Natural killer cell (primary cell): ENCODE measurements around the gene ANKRD12. TPM values are rescaled to one million over a fixed set of nuclear protein-coding genes. Genes with fewer than 3 reads are reported as not detected.

Source experiments
- ATAC-seq, 3 donors: fragments of 150-1000 bp in 2 of 3; fragments of 200-7000 bp in 1 of 3; cut with Tn5 transposase; 1 replicate in 1 of 3; 2 replicates in 2 of 3; pipeline ENCODE4 v1.10.0; 2021; ENCODE audit warnings: mild to moderate bottlenecking in 2 of 3, moderate library complexity in 2 of 3
- DNase-seq, 2 donors: peaks; one replicate each; pipeline versions ENCODE4 v3.0.0 to v3.0.0-alpha.2; 2013 to 2021; ENCODE audit warnings: mixed read lengths in 1 of 2
- H3K27ac ChIP-seq: one replicate; pipeline ENCODE4 v1.5.1; 2013; ENCODE audit warnings: mild to moderate bottlenecking, low read length
- H3K27me3 ChIP-seq: one replicate; pipeline ENCODE4 v1.6.1; 2013; ENCODE audit warnings: low read length; ENCODE audit not compliant: control insufficient read depth, insufficient read depth
- H3K36me3 ChIP-seq: one replicate; pipeline ENCODE4 v1.6.1; 2013; ENCODE audit warnings: low read length; ENCODE audit not compliant: control insufficient read depth, insufficient read depth
- H3K4me1 ChIP-seq: one replicate; pipeline ENCODE4 v1.6.1; 2013; ENCODE audit warnings: low read length; ENCODE audit not compliant: control insufficient read depth, insufficient read depth
- H3K4me3 ChIP-seq: one replicate; pipeline ENCODE4 v1.5.1; 2013; ENCODE audit warnings: low read length
- H3K9me3 ChIP-seq: one replicate; pipeline ENCODE4 v1.6.1; 2013; ENCODE audit warnings: low read length; ENCODE audit not compliant: control insufficient read depth, insufficient read depth
- H3K27ac Mint-ChIP-seq, 2 donors: one replicate each; pipeline ENCODE4 v1.8.0; 2022; ENCODE audit warnings: mild to moderate bottlenecking in 2 of 2, mixed read lengths in 2 of 2, moderate library complexity in 1 of 2
- H3K27me3 Mint-ChIP-seq, 2 donors: one replicate each; pipeline ENCODE4 v1.8.0; 2022; ENCODE audit warnings: low read depth in 2 of 2, mixed read lengths in 2 of 2
- H3K36me3 Mint-ChIP-seq: one replicate; pipeline ENCODE4 v1.8.0; 2022; ENCODE audit warnings: mixed read lengths
- H3K4me1 Mint-ChIP-seq, 2 donors: one replicate each; pipeline ENCODE4 v1.8.0; 2022; ENCODE audit warnings: mixed read lengths in 2 of 2
- H3K4me3 Mint-ChIP-seq: one replicate; pipeline ENCODE4 v1.8.0; 2022; ENCODE audit warnings: mild to moderate bottlenecking, moderate library complexity, mixed read lengths
- H3K9me3 Mint-ChIP-seq, 2 donors: one replicate each; pipeline ENCODE4 v1.8.0; 2022; ENCODE audit warnings: mixed read lengths in 2 of 2
- WGBS: methylation state at CpG from one replicate; pipeline ENCODE4 v1.1.7; 2013; ENCODE audit warnings: missing lambda C conversion rate; ENCODE audit not compliant: insufficient coverage; 5-methylcytosine and 5-hydroxymethylcytosine counted together
- intact Hi-C: fragments of 100-400 bp; cut with micrococcal nuclease; formaldehyde crosslinking; loops from one replicate; pipeline ENCODE4 v1.14.2; 2022
- total RNA-seq, 4 donors: library from RNA; stranded (reverse); fragments of 120-200 nt in 1 of 4; gene quantifications; one replicate each; pipeline versions ENCODE4 v1.2.3 to v1.2.4, GENCODE V29; 2013 to 2022
- TF ChIP-seq, protein P1 (sequence below): fragments of 200-600 bp; IDR thresholded peaks from one replicate; pipeline ENCODE4 v1.8.0; 2022; ENCODE audit warnings: antibody characterized with exemption

The ANKRD12 gene
- total RNA-seq, 3 donors from 2014 or later (not counting 1 experiment from before 2014, with no cell fraction given): 136 to 148 (median 141) TPM

DNA sequence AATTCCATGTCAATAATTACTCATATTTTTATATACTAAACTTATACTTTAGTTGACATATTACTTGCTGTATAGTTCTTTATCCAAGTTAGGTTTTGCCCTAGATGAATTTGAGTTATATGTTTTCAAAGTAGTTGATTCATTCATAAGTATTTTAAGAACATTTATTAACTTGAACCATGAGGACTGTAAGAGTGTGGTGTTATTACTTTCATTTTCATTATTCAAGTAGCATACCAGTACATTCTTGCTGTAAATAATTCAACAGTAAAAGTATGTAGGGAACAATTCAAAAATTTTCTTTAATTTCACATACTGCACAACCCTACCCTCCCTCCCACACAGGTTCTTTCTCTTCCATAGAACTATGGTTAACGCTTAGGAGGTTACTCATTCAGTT is 75.4 kb downstream of the ANKRD12 start:
- Mint-ChIP-seq H3K9me3 (no peaks in the 10 kb centered on the region), H3K4me3 (no peak overlapping the region), H3K4me1 (peaks cover 5 to 14% of the 10 kb centered on the region in 2 donors), H3K36me3 (peaks cover 18% of the 10 kb centered on the region), H3K27me3 (no peaks in the 10 kb centered on the region), H3K27ac (peak overlapping the region; percentile 33 to 57)
- intact Hi-C loops: no loop called here
- Histone ChIP-seq H3K4me1 (no peaks in the 10 kb centered on the region), H3K27ac (no peak overlapping the region), H3K4me3 (no peak overlapping the region), H3K36me3 (peaks cover 62% of the 10 kb centered on the region), H3K9me3 (no peaks in the 10 kb centered on the region), H3K27me3 (no peaks in the 10 kb centered on the region)
- no CpG with 5 or more reads among the region's 1 CpG for WGBS
- TF ChIP-seq, protein P1, sequence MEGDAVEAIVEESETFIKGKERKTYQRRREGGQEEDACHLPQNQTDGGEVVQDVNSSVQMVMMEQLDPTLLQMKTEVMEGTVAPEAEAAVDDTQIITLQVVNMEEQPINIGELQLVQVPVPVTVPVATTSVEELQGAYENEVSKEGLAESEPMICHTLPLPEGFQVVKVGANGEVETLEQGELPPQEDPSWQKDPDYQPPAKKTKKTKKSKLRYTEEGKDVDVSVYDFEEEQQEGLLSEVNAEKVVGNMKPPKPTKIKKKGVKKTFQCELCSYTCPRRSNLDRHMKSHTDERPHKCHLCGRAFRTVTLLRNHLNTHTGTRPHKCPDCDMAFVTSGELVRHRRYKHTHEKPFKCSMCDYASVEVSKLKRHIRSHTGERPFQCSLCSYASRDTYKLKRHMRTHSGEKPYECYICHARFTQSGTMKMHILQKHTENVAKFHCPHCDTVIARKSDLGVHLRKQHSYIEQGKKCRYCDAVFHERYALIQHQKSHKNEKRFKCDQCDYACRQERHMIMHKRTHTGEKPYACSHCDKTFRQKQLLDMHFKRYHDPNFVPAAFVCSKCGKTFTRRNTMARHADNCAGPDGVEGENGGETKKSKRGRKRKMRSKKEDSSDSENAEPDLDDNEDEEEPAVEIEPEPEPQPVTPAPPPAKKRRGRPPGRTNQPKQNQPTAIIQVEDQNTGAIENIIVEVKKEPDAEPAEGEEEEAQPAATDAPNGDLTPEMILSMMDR: no peak
- ATAC-seq (peak in 1 of 3 donors; percentile 32), DNase-seq (no peak)

DNA sequence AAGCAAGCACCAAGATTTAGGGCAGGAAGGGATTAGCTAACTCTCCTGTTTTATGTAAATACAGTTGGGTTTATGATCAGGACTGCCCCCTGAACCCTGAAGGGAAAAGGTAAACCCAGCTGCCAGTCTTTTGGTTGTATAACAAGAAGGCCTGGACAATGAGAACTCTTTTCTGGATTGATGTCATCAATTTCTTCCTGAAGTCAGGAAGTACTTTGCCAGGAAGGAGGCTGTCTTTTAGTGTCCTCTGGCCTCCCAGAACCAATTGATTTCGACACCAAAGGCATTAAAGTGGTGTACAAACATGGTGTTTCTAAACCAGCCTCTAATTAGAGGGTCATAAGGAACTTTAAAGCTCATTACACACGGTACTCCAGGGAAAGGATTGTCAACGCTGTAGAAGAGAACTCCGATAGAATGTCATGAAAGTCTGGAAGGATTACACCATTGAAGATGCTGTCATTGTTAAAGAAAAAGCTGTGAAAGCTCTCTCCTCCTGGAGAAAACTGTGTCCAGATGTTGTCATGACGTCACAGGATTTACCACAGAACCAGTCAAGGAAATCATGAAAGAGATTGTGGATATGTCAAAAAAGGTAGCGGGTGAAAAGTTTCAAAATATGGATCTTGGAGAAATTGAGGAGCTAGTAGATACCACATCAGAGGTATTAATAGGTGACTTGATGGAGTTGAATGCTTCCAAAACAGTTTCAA is 78.8 kb downstream of the ANKRD12 start:
- TF ChIP-seq, protein P1: no peak
- 96% methylated on average over 6 of the region's 6 CpGs for WGBS
- Mint-ChIP-seq H3K36me3 (peaks cover 18% of the 10 kb centered on the region), H3K27ac (peak overlapping the region in 1 of 2 donors; percentile 4), H3K27me3 (no peaks in the 10 kb centered on the region), H3K4me1 (peaks cover 5 to 14% of the 10 kb centered on the region in 2 donors), H3K4me3 (no peak overlapping the region), H3K9me3 (no peaks in the 10 kb centered on the region)
- no peak overlapping the region for H3K4me3 ChIP-seq
- DNase-seq: no peak
- H3K9me3 ChIP-seq: no peaks in the 10 kb centered on the region
- ATAC-seq: no peak
- intact Hi-C loops: no loop called here
- H3K27ac ChIP-seq: no peak overlapping the region
- H3K36me3 ChIP-seq: peaks cover 74% of the 10 kb centered on the region
- H3K27me3 ChIP-seq: no peaks in the 10 kb centered on the region
- H3K4me1 ChIP-seq: no peaks in the 10 kb centered on the region

DNA sequence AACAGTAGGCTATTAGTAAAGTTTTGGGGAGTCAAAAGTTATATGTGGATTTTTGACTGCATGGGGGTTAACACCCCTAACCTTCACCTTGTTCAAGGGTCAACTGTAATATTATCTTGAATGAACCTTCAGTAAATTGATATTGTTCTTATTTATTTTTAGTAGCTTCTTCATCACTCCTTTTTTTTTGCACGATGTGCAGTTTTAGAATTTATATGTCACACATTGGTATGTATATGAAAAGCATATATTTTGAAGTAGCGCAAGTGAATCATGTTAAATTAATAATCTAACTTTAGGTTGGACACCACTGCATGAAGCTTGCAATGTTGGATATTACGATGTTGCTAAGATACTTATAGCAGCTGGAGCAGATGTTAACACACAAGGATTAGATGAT is 79.9 kb downstream of the ANKRD12 start:
- Mint-ChIP-seq H3K4me3 (no peak overlapping the region), H3K9me3 (no peaks in the 10 kb centered on the region), H3K4me1 (peaks cover 5 to 19% of the 10 kb centered on the region in 2 donors), H3K27me3 (no peaks in the 10 kb centered on the region), H3K27ac (peak overlapping the region in 1 of 2 donors; percentile 16), H3K36me3 (peaks cover 22% of the 10 kb centered on the region)
- 93% methylated on average over 2 of the region's 3 CpGs for WGBS
- intact Hi-C loops: no loop called here
- DNase-seq (no peak), ATAC-seq (no peak)
- TF ChIP-seq, protein P1: no peak
- Histone ChIP-seq H3K27me3 (no peaks in the 10 kb centered on the region), H3K27ac (no peak overlapping the region), H3K9me3 (no peaks in the 10 kb centered on the region), H3K4me1 (no peaks in the 10 kb centered on the region), H3K36me3 (peaks cover 78% of the 10 kb centered on the region), H3K4me3 (no peak overlapping the region)
